IPS-NIHi11 (cell line): ENCODE measurements around the gene NAXD.
"Not testable (repeated sequence)": the region's sequence is repeated elsewhere in the genome, so short reads cannot be mapped to it uniquely, and the experiment has no call there.

ENCODE experiments used
- DNase-seq: peaks from one replicate; pipeline ENCODE4 v3.0.0; 2012; ENCODE audit warnings: mixed read lengths, low spot score

NAXD gene

GRCh38 chr13:110628952-110629701 is 13.8 kb downstream of the NAXD start:
- no peak for DNase-seq

- no peak for DNase-seq
These were observed 14.4 kb downstream of the NAXD start for GRCh38 chr13:110629735-110630134.

- DNase-seq, result no peak
These were observed 15.3 kb downstream of the NAXD start for GRCh38 chr13:110630566-110631119.

DNA sequence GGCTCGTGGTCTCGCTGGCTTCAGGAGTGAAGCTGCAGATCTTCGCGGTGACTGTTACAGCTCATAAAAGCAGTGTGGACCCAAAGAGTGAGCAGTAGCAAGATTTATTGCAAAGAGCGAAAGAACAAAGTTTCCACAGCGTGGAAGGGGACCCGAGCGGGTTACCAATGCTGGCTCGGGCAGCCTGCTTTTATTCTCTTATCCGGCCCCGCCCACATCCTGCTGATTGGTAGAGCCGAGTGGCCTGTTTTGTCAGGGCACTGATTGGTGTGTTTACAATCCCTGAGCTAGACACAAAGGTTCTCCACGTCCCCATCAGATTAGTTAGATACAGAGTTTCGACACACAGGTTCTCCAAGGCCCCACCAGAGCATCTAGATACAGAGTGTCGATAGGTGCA is 16.9 kb downstream of the NAXD start:
- DNase-seq, result not testable (repeated sequence)

- DNase-seq, result no peak
These were observed 18.4 kb downstream of the NAXD start for GRCh38 chr13:110633776-110634175.

DNA sequence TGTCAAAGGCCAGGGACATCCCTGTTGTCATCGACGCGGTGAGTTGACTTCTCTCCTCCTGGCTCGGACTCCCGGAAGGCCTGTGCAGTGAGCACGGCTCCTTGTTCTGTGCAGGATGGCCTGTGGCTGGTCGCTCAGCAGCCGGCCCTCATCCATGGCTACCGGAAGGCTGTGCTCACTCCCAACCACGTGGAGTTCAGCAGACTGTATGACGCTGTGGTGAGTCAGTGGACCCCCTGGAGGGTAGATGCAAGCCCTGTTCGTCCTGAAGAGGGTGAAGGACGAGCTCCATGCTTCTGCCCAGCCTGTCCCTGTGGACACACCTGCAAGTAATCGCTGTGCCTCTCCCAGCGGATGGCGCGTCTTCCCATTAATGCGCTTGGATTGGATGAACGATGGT is 19.2 kb downstream of the NAXD start:
- DNase-seq, result no peak

GRCh38 chr13:110635405-110636002 is 20.2 kb downstream of the NAXD start:
- DNase-seq, result no peak

GRCh38 chr13:110636053-110636475 is 20.7 kb downstream of the NAXD start:
- DNase-seq, result no peak

DNA sequence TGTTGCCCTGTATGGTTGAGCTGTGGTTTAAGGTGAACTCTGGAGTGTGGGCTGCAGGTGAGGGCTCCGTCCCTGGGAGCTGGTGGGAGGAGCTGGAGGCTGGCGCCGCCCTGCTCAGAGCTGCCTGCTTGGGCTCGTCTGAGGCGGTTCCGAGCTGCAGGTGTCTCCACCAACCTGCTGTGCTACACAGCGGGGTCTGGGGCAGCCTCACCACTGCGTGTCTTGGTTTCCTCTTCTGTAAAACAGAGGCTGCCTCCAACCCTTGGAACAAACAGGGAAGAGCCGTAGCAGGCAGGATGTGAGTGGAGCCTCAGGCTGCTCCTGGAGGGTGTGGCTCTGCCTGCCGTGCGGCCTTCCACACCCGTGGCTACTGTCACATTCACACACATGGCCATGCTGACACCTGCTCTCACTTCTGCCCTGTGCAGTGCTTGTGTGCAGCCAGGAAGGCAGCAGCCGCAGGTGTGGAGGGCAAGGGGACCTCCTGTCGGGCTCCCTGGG is 21.4 kb downstream of the NAXD start:
- DNase-seq, result no peak

- DNase-seq, result no peak
These were observed 21.9 kb downstream of the NAXD start for GRCh38 chr13:110637275-110637674.

DNA sequence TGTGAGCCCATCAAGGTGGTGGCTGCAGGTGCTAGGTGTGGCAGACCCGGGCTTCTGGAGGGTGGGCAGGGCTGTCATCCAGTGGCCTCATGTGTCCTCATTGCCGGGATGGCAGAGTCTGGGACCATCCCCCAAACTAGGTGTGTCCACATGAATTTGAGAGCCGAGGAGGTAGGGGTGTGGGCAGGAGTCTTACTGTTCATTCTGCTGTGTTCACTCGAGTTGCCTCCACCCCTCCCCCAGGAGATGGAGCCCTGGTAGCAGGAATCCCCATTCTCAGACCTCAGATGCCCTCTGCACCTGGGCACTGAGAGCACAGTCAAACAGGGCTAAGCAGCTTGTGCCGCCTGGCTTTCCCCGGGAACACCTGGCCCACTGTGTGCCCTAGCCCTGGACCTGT is 22.4 kb downstream of the NAXD start:
- no peak for DNase-seq

GRCh38 chr13:110638257-110638656 is 22.9 kb downstream of the NAXD start:
- DNase-seq, result no peak

- DNase-seq, result no peak
These were observed 23.8 kb downstream of the NAXD start for GRCh38 chr13:110638814-110639806.

GRCh38 chr13:110639935-110640334 is 24.6 kb downstream of the NAXD start:
- DNase-seq, result no peak

- DNase-seq, result no peak
These were observed 25.3 kb downstream of the NAXD start for GRCh38 chr13:110640591-110641029.

DNA sequence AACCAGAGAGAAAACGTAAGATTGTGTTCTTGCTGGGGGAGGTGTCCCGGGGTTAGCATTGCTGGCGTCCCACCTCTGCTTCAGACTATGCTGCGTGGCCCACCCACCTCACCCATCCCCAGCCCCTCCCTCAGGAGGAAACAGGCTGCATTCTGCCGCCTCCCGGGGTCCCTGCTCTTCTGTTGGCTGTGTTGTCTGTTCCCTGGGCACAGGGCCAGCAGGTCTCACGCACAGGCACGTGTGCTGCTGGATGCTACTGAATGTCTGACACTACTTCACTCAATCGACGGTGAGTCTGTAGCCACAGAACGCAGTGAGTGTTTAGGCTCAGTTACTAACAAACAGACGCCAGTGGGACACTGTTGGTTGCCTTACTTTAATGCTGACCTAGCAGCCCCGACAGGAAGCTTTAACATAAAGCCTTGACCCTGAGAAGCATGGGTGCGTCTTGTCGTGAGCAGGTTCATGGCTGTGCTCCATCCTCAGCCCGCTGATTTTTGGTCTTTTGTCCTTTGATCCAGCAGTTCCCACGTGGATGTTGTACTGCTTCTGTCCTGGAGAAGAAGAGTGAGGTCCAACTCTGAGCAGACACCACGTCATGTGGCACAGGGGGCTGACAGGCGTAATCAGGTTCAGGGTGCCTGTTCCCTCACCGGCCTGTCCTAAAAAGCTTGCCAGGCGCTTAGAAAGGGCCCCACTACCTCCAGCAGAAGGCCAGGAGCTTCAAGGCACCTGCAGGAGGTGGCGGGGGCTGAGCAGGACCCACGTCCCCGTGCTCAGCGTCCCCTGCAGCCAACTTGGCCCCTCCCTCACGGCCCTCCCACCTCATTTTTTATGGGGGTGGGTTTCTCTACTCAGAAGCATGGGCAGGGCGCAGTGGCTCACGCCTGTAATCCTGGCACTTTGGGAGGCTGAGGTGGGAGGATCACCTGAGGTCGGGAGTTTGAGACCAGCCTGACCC is 26.0 kb downstream of the NAXD start:
- no peak for DNase-seq

- DNase-seq, result no peak
These were observed 27.1 kb downstream of the NAXD start for GRCh38 chr13:110642291-110642981.

GRCh38 chr13:110643324-110643723 is 28.0 kb downstream of the NAXD start:
- no peak for DNase-seq

DNA sequence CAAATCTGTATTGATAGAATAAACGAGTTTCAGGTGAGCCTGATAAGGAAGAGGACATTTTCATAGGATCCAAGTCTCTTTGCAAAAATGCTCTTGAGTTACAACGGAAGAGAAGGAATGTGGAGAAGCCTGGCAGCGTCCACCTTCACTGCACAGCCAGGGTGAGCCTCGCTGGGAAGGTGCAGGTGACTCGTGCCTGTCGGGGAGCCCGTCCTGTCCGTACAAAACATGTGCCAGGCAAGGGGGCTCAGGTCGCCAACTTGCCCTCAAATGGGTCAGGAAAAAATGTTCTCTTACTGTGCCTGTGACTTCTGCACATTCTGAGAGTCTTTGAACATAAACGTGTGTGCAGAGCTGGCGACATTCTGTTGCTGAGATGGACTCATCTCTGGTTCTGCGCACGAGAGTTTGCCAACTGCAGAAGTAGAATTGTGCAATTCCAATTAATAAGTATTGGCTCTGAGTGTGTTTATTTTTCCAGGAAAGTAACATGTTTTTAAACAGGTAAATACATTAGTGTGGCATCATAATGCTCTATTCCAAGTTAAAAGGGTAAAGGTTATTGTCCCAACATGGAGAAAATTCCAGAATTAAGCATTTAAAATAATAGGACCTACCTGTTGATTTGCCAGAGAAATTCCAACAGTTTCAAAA is 28.6 kb downstream of the NAXD start:
- DNase-seq, result no peak
